Measurements from ENCODE around the gene CANT1. TPM values are rescaled to one million over a fixed set of nuclear protein-coding genes. Genes with fewer than 3 reads are reported as not detected.

Gene CANT1
- total and polyA plus RNA-seq, 4 donors = 6.2 to 20.0 (median 16.4) TPM

DNA sequence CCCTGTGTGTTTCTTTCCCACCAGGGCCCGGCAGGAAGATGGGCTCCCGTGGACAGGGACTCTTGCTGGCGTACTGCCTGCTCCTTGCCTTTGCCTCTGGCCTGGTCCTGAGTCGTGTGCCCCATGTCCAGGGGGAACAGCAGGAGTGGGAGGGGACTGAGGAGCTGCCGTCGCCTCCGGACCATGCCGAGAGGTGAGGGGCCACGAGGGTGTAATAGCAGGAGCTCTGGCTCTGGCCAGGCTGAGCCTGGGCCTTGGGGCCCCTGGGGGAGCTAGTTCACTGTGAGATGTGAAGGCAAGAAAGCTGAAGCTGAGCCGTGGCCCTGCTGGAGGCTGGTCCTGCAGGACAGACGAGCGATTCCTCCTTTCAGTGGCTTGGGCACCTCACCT is 34.4 kb upstream of the CANT1 start:
- H3K36me3 ChIP-seq (ENCODE audit: control insufficient read depth in 4 of 4, insufficient read depth in 3 of 4, low read depth in 1 of 4, low read length in 3 of 4) = no peaks in the 10 kb centered on the region
- DNase-seq (ENCODE audit: low spot score) = no peak
- no peak overlapping the region for H3K27ac ChIP-seq (ENCODE audit: low read depth in 1 of 2, low read length in 2 of 2)
- H3K9ac ChIP-seq (ENCODE audit: low read depth in 1 of 2, low read length in 2 of 2) = no peak overlapping the region
- H3K9me3 ChIP-seq (ENCODE audit: control insufficient read depth in 4 of 4, low read length in 3 of 4) = no peaks in the 10 kb centered on the region
- no peak overlapping the region for H3K4me3 ChIP-seq (ENCODE audit: low read depth in 1 of 3, low read length in 3 of 3)
- TF ChIP-seq YY1 (IDR thresholded peaks at IDR 0.05) = no peak
- peaks cover 0 to 8% (median 1%) of the 10 kb centered on the region in 4 donors for H3K27me3 ChIP-seq (ENCODE audit: control insufficient read depth in 4 of 4, insufficient read depth in 4 of 4, low read length in 3 of 4)
- WGBS = 62% methylated on average over 12 of the region's 12 CpGs
- no peaks in the 10 kb centered on the region for H3K4me1 ChIP-seq (ENCODE audit: control insufficient read depth in 4 of 4, insufficient read depth in 4 of 4, low read length in 3 of 4)

DNA sequence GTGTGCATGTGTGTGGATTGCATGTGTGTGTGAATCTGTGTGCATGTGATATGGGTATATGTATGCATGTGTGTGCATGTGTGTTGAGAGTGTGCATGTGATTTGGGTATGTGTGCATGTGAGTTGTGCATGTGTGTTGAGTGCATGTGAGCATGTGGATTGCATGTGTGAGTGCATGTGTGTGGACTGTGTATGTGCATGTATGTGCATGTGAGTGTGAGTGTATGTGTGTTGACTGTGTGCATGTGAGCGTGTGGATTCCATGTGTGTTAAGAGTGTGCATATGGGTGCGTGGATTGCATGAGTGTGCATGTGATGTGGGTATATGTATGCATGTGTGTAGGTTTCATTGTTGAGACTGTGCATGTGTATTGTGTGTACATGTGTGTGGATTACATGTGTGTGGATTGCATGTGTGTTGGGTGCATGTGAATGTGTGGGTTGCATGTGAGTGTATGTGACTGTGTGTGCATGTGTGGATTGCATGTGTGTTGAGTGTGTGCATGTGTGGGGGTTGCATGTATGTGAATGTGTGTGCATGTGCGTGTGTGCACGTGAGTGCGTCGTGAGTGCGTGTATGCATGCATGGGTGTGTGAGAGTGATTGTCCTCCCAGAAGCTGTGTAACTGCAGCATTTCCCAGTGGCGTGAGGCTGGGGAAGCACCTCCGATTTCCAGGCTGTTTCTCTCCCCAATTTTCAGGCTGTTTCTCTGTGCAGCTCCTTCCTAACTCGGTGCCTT is 33.8 kb upstream of the CANT1 start:
- 79% methylated on average over 10 of the region's 10 CpGs for WGBS
- Histone ChIP-seq H3K4me1 (ENCODE audit: control insufficient read depth in 4 of 4, insufficient read depth in 4 of 4, low read length in 3 of 4) (no peaks in the 10 kb centered on the region), H3K36me3 (ENCODE audit: control insufficient read depth in 4 of 4, insufficient read depth in 3 of 4, low read depth in 1 of 4, low read length in 3 of 4) (no peaks in the 10 kb centered on the region), H3K9ac (ENCODE audit: low read depth in 1 of 2, low read length in 2 of 2) (no peak overlapping the region), H3K4me3 (ENCODE audit: low read depth in 1 of 3, low read length in 3 of 3) (no peak overlapping the region), H3K9me3 (ENCODE audit: control insufficient read depth in 4 of 4, low read length in 3 of 4) (no peaks in the 10 kb centered on the region), H3K27me3 (ENCODE audit: control insufficient read depth in 4 of 4, insufficient read depth in 4 of 4, low read length in 3 of 4) (peaks cover 0 to 8% (median 1%) of the 10 kb centered on the region in 4 donors), H3K27ac (ENCODE audit: low read depth in 1 of 2, low read length in 2 of 2) (no peak overlapping the region)
- no peak for TF ChIP-seq HNF4G (IDR thresholded peaks at IDR 0.05)
- TF ChIP-seq, protein P1, sequence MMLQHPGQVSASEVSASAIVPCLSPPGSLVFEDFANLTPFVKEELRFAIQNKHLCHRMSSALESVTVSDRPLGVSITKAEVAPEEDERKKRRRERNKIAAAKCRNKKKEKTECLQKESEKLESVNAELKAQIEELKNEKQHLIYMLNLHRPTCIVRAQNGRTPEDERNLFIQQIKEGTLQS (IDR thresholded peaks at IDR 0.05) = no peak
- no peak for TF ChIP-seq FOXA1 (IDR thresholded peaks at IDR 0.05)
- DNase-seq (ENCODE audit: low spot score) = no peak

DNA sequence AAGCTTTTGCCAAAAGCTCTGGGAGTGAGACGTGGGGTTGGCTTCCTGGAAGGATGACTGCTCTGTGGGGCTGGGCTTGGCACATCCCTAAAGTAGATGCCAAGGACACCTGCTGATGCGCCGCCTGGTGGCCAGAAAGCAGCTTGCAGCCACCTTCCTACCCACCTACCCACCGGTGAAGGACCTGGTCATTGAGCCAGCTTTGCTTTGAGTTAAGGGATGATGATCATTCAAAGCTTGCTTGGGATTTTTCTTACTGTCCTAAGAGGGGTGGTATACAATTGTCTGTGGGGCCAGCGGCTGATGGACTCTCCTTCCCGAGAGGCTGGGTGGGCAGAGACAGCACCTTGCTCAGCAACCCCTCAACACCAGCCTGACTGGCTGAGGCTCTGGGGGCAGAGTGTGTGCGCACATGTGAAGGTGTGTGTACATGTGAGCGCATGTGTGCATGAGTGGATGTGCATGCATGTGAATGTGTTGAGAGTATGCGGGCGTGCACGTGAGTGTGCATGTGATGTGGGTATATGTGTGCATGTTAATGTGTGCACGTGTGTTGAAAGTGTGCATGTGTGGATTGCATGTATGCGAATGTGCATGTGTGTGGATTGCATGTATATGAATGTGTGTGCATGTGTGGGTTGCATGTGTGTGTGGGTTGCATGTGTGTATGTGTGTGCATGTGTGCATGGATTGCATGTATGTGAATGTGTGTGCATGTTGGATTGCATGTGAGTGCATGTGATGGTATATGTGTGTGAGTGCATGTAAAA is 33.0 kb upstream of the CANT1 start:
- DNase-seq (ENCODE audit: low spot score) = peak; percentile 62
- H3K27ac ChIP-seq (ENCODE audit: low read depth in 1 of 2, low read length in 2 of 2) = no peak overlapping the region
- no peaks in the 10 kb centered on the region for H3K9me3 ChIP-seq (ENCODE audit: control insufficient read depth in 4 of 4, low read length in 3 of 4)
- H3K9ac ChIP-seq (ENCODE audit: low read depth in 1 of 2, low read length in 2 of 2) = no peak overlapping the region
- TF ChIP-seq, protein P2, sequence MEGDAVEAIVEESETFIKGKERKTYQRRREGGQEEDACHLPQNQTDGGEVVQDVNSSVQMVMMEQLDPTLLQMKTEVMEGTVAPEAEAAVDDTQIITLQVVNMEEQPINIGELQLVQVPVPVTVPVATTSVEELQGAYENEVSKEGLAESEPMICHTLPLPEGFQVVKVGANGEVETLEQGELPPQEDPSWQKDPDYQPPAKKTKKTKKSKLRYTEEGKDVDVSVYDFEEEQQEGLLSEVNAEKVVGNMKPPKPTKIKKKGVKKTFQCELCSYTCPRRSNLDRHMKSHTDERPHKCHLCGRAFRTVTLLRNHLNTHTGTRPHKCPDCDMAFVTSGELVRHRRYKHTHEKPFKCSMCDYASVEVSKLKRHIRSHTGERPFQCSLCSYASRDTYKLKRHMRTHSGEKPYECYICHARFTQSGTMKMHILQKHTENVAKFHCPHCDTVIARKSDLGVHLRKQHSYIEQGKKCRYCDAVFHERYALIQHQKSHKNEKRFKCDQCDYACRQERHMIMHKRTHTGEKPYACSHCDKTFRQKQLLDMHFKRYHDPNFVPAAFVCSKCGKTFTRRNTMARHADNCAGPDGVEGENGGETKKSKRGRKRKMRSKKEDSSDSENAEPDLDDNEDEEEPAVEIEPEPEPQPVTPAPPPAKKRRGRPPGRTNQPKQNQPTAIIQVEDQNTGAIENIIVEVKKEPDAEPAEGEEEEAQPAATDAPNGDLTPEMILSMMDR (IDR thresholded peaks at IDR 0.05; ENCODE audit: low read depth, low read length, missing input control) = peak; percentile 65
- TF ChIP-seq, protein P1 (IDR thresholded peaks at IDR 0.05) = no peak
- peak; percentile 46 to 68 for TF ChIP-seq RAD21 (IDR thresholded peaks at IDR 0.05)
- H3K4me3 ChIP-seq (ENCODE audit: low read depth in 1 of 3, low read length in 3 of 3) = no peak overlapping the region
- peaks cover 0 to 8% (median 1%) of the 10 kb centered on the region in 4 donors for H3K27me3 ChIP-seq (ENCODE audit: control insufficient read depth in 4 of 4, insufficient read depth in 4 of 4, low read length in 3 of 4)
- H3K36me3 ChIP-seq (ENCODE audit: control insufficient read depth in 4 of 4, insufficient read depth in 3 of 4, low read depth in 1 of 4, low read length in 3 of 4) = no peaks in the 10 kb centered on the region
- H3K4me1 ChIP-seq (ENCODE audit: control insufficient read depth in 4 of 4, insufficient read depth in 4 of 4, low read length in 3 of 4) = no peaks in the 10 kb centered on the region
- 69% methylated on average over 13 of the region's 13 CpGs for whole genome bisulfite sequencing

- H3K9me3 ChIP-seq (ENCODE audit: control insufficient read depth in 4 of 4, low read length in 3 of 4) = no peaks in the 10 kb centered on the region
- WGBS = 82% methylated on average over 29 of the region's 29 CpGs
- no peaks in the 10 kb centered on the region for H3K4me1 ChIP-seq (ENCODE audit: control insufficient read depth in 4 of 4, insufficient read depth in 4 of 4, low read length in 3 of 4)
- H3K27ac ChIP-seq (ENCODE audit: low read depth in 1 of 2, low read length in 2 of 2) = no peak overlapping the region
- DNase-seq (ENCODE audit: low spot score) = no peak
- H3K4me3 ChIP-seq (ENCODE audit: low read depth in 1 of 3, low read length in 3 of 3) = no peak overlapping the region
- no peak overlapping the region for H3K9ac ChIP-seq (ENCODE audit: low read depth in 1 of 2, low read length in 2 of 2)
- no peaks in the 10 kb centered on the region for H3K36me3 ChIP-seq (ENCODE audit: control insufficient read depth in 4 of 4, insufficient read depth in 3 of 4, low read depth in 1 of 4, low read length in 3 of 4)
- peaks cover 0 to 8% (median 1%) of the 10 kb centered on the region in 4 donors for H3K27me3 ChIP-seq (ENCODE audit: control insufficient read depth in 4 of 4, insufficient read depth in 4 of 4, low read length in 3 of 4)
- no peak for TF ChIP-seq HNF4A (conservative IDR thresholded peaks at IDR 0.05)
- TF ChIP-seq, protein P3, sequence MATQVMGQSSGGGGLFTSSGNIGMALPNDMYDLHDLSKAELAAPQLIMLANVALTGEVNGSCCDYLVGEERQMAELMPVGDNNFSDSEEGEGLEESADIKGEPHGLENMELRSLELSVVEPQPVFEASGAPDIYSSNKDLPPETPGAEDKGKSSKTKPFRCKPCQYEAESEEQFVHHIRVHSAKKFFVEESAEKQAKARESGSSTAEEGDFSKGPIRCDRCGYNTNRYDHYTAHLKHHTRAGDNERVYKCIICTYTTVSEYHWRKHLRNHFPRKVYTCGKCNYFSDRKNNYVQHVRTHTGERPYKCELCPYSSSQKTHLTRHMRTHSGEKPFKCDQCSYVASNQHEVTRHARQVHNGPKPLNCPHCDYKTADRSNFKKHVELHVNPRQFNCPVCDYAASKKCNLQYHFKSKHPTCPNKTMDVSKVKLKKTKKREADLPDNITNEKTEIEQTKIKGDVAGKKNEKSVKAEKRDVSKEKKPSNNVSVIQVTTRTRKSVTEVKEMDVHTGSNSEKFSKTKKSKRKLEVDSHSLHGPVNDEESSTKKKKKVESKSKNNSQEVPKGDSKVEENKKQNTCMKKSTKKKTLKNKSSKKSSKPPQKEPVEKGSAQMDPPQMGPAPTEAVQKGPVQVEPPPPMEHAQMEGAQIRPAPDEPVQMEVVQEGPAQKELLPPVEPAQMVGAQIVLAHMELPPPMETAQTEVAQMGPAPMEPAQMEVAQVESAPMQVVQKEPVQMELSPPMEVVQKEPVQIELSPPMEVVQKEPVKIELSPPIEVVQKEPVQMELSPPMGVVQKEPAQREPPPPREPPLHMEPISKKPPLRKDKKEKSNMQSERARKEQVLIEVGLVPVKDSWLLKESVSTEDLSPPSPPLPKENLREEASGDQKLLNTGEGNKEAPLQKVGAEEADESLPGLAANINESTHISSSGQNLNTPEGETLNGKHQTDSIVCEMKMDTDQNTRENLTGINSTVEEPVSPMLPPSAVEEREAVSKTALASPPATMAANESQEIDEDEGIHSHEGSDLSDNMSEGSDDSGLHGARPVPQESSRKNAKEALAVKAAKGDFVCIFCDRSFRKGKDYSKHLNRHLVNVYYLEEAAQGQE (IDR thresholded peaks at IDR 0.05) = no peak
- TF ChIP-seq NR2F2 (IDR thresholded peaks at IDR 0.05) = no peak
- no peak for TF ChIP-seq HNF4G (IDR thresholded peaks at IDR 0.05)
- no peak for TF ChIP-seq FOXA1 (IDR thresholded peaks at IDR 0.05)
- TF ChIP-seq, protein P1 (IDR thresholded peaks at IDR 0.05) = no peak
- no peak for TF ChIP-seq RAD21 (IDR thresholded peaks at IDR 0.05)
- TF ChIP-seq, protein P4, sequence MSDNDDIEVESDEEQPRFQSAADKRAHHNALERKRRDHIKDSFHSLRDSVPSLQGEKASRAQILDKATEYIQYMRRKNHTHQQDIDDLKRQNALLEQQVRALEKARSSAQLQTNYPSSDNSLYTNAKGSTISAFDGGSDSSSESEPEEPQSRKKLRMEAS (IDR thresholded peaks at IDR 0.05) = no peak
- no peak for TF ChIP-seq FOXA2 (IDR thresholded peaks at IDR 0.05)
- no peak for TF ChIP-seq GABPA (IDR thresholded peaks at IDR 0.05 in 1 of 2, conservative IDR thresholded peaks at IDR 0.05 in 1 of 2)
- TF ChIP-seq EGR1 (IDR thresholded peaks at IDR 0.05; ENCODE audit: low read depth in 2 of 2) = no peak
Measured at GRCh38 chr17:79041723-79042420, 32.3 kb upstream of the CANT1 start.

All from liver (tissue), 9 donors.